Measurements from ENCODE around the gene ARHGAP45. TPM values are rescaled to one million over a fixed set of nuclear protein-coding genes. Genes with fewer than 3 reads are reported as not detected.
A peak's percentile ranks its signal among the peaks of the same experiment; 100 is the strongest.
"Not testable (repeated sequence)": the region's sequence is repeated elsewhere in the genome, so short reads cannot be mapped to it uniquely, and the experiment has no call there.

The ARHGAP45 gene
- total RNA-seq, 4 donors from 2014 or later: 17.8 to 28.3 (median 21.2) TPM

GRCh38 chr19:1019980-1020867 is 46.7 kb upstream of the ARHGAP45 start:
- Histone ChIP-seq H3K36me3 (peaks cover 0 to 2% (median 0%) of the 10 kb centered on the region in 4 donors), H3K27me3 (no peaks in the 10 kb centered on the region), H3K9me3 (no peaks in the 10 kb centered on the region), H3K27ac (replicated peaks in 1 of 4) (peak overlapping the region; percentile 95 to 97 (median 97)), H3K4me3 (peak overlapping the region; percentile 84 to 96 (median 89)), H3K4me1 (peaks cover 64 to 77% (median 72%) of the 10 kb centered on the region in 4 donors)
- intact Hi-C loops (cut with DNase I): loop anchor here (5.0 kb wide), 1 partner anchor 82 kb away; the partner anchor contains the start of gene GPX4
- no peak for TF ChIP-seq CTCF (IDR thresholded peaks at IDR 0.05)
- no peak for TF ChIP-seq EP300 (IDR thresholded peaks at IDR 0.05)
- no peak for TF ChIP-seq POLR2AphosphoS5 (IDR thresholded peaks at IDR 0.05)
- no peak for TF ChIP-seq POLR2A (IDR thresholded peaks at IDR 0.05; ENCODE audit: low read depth)
- 1% methylated on average over 37 of the region's 60 CpGs for WGBS
- no peak for DNase-seq (ENCODE audit: extremely low spot score)

- Histone ChIP-seq H3K9me3 (no peaks in the 10 kb centered on the region), H3K36me3 (peaks cover 0 to 2% (median 0%) of the 10 kb centered on the region in 4 donors), H3K27ac (replicated peaks in 1 of 4) (peak within 1 kb of the TSS; percentile 95 to 97 (median 97)), H3K27me3 (no peaks in the 10 kb centered on the region), H3K4me3 (peak within 1 kb of the TSS; percentile 84 to 96 (median 89)), H3K4me1 (peaks cover 59 to 77% (median 71%) of the 10 kb centered on the region in 4 donors)
- DNase-seq (ENCODE audit: extremely low spot score): peak; percentile 98
- intact Hi-C loops (cut with DNase I): loop anchor here (5.0 kb wide), 1 partner anchor 81 kb away; the partner anchor contains the start of gene GPX4
- WGBS: 2% methylated on average over 25 of the region's 68 CpGs
- TF ChIP-seq EP300 (IDR thresholded peaks at IDR 0.05) (no peak), CTCF (IDR thresholded peaks at IDR 0.05) (no peak), POLR2AphosphoS5 (IDR thresholded peaks at IDR 0.05) (peak in 1 of 2 donors; percentile 97)
Observed at GRCh38 chr19:1020868-1021425, 46.0 kb upstream of the ARHGAP45 start, which contains the start of gene TMEM259. Gene TMEM259, minus strand, starts transcription at chr19:1021123. Its CDS starts 127 bp downstream, at chr19:1020996.

GRCh38 chr19:1023883-1024188 is 43.1 kb upstream of the ARHGAP45 start:
- not testable (repeated sequence) for H3K9me3 ChIP-seq; H3K27me3 ChIP-seq; H3K4me3 ChIP-seq; H3K36me3 ChIP-seq; DNase-seq (ENCODE audit: extremely low spot score)
- peak overlapping the region; percentile 53 to 97 (median 96) for H3K27ac ChIP-seq (replicated peaks in 1 of 4)
- intact Hi-C loops (cut with DNase I): loop anchor here (5.0 kb wide), 1 partner anchor 78 kb away; the partner anchor contains the start of gene GPX4
- WGBS: 80% methylated on average over 5 of the region's 5 CpGs
- H3K4me1 ChIP-seq: peaks cover 40 to 75% (median 69%) of the 10 kb centered on the region in 4 donors

GRCh38 chr19:1025080-1025479 is 41.9 kb upstream of the ARHGAP45 start:
- H3K9me3 ChIP-seq; H3K27me3 ChIP-seq; H3K4me3 ChIP-seq; H3K36me3 ChIP-seq; DNase-seq (ENCODE audit: extremely low spot score); intact Hi-C loops (cut with DNase I): not testable (repeated sequence)
- WGBS: 86% methylated on average over 6 of the region's 6 CpGs
- peak overlapping the region; percentile 96 to 100 (median 98) for H3K27ac ChIP-seq (replicated peaks in 1 of 4)
- H3K4me1 ChIP-seq: peaks cover 35 to 73% (median 69%) of the 10 kb centered on the region in 4 donors

- Histone ChIP-seq H3K27ac (replicated peaks in 1 of 4) (peak within 1 kb of the TSS; percentile 96 to 100 (median 98)), H3K27me3 (peaks cover 0 to 8% (median 0%) of the 10 kb centered on the region in 4 donors), H3K4me3 (peak within 1 kb of the TSS; percentile 68 to 96 (median 86)), H3K36me3 (peaks cover 0 to 10% (median 4%) of the 10 kb centered on the region in 4 donors), H3K4me1 (peaks cover 38 to 78% (median 76%) of the 10 kb centered on the region in 4 donors), H3K9me3 (no peaks in the 10 kb centered on the region)
- TF ChIP-seq POLR2A (IDR thresholded peaks at IDR 0.05; ENCODE audit: low read depth): peak; percentile 69
- TF ChIP-seq POLR2AphosphoS5 (IDR thresholded peaks at IDR 0.05): peak; percentile 86 to 98
- no peak for TF ChIP-seq EP300 (IDR thresholded peaks at IDR 0.05)
- 24% methylated on average over 11 of the region's 63 CpGs for WGBS
- intact Hi-C loops (cut with DNase I): no loop called here
- DNase-seq (ENCODE audit: extremely low spot score): no peak
Observed at GRCh38 chr19:1025960-1026782, 40.8 kb upstream of the ARHGAP45 start, which contains the start of gene CNN2. Gene CNN2, plus strand, starts transcription at chr19:1026608. Its CDS starts 54 bp downstream, at chr19:1026662.
